ENCODE results near the gene CAT.
A peak's percentile ranks its signal among the peaks of the same experiment; 100 is the strongest.
"Not testable (repeated sequence)": the region's sequence is repeated elsewhere in the genome, so short reads cannot be mapped to it uniquely, and the experiment has no call there.

Gene CAT

GRCh38 chr11:34438529-34439507, at the start of gene CAT:
Gene CAT (plus strand): TSS chr11:34438934. CDS start chr11:34439014, 80 bp downstream.
- peak; percentile 40 for DNase-seq

- DNase-seq, result no peak
Measured at GRCh38 chr11:34394771-34395300, 43.9 kb upstream of the CAT start.

- DNase-seq, result no peak
Measured at GRCh38 chr11:34395916-34396550, 42.7 kb upstream of the CAT start.

GRCh38 chr11:34397120-34397519, 41.6 kb upstream of the CAT start:
- DNase-seq, result no peak

- no peak for DNase-seq
Measured at GRCh38 chr11:34397811-34398210, 40.9 kb upstream of the CAT start.

- no peak for DNase-seq
Measured at GRCh38 chr11:34403431-34403830, 35.3 kb upstream of the CAT start.

- no peak for DNase-seq
Measured at GRCh38 chr11:34404280-34404679, 34.5 kb upstream of the CAT start.

GRCh38 chr11:34405079-34405858, 33.5 kb upstream of the CAT start:
- no peak for DNase-seq

GRCh38 chr11:34406413-34406812, 32.3 kb upstream of the CAT start:
- no peak for DNase-seq

- no peak for DNase-seq
Measured at GRCh38 chr11:34407121-34407813, 31.5 kb upstream of the CAT start.

- no peak for DNase-seq
Measured at GRCh38 chr11:34408580-34409172, 30.1 kb upstream of the CAT start.

- DNase-seq, result no peak
Measured at GRCh38 chr11:34411111-34411510, 27.6 kb upstream of the CAT start.

GRCh38 chr11:34411791-34412190, 26.9 kb upstream of the CAT start:
- no peak for DNase-seq

GRCh38 chr11:34413263-34413662, 25.5 kb upstream of the CAT start:
- no peak for DNase-seq

- no peak for DNase-seq
Measured at GRCh38 chr11:34415538-34415937, 23.2 kb upstream of the CAT start.

GRCh38 chr11:34416088-34416487, 22.6 kb upstream of the CAT start:
- no peak for DNase-seq

GRCh38 chr11:34416766-34417165, 22.0 kb upstream of the CAT start:
- DNase-seq, result no peak

GRCh38 chr11:34417202-34417601, 21.5 kb upstream of the CAT start:
- no peak for DNase-seq

- DNase-seq, result no peak
Measured at GRCh38 chr11:34419158-34419557, 19.6 kb upstream of the CAT start.

GRCh38 chr11:34423300-34423699, 15.4 kb upstream of the CAT start:
- no peak for DNase-seq

- DNase-seq, result not testable (repeated sequence)
Measured at GRCh38 chr11:34424826-34425225, 13.9 kb upstream of the CAT start.

GRCh38 chr11:34425360-34425759, 13.4 kb upstream of the CAT start:
- DNase-seq, result no peak
